Stomach (tissue), 4 donors: Measurements from ENCODE around the gene SULF2.
A peak's percentile ranks its signal among the peaks of the same experiment; 100 is the strongest.

ENCODE experiments used
- EP300 ChIP-seq: sonication (generic); formaldehyde crosslinking; IDR thresholded peaks from one replicate; pipeline ENCODE4 v1.6.1; 2017; ENCODE audit warnings: antibody characterized with exemption
- POLR2A ChIP-seq, 4 donors: fragments of 450-650 bp; IDR thresholded peaks; one replicate each; pipeline ENCODE4 v1.6.1; 2016; ENCODE audit warnings: antibody characterized with exemption in 4 of 4, control low read depth in 2 of 4, mild to moderate bottlenecking in 1 of 4, moderate library complexity in 1 of 4
- POLR2AphosphoS5 ChIP-seq, 3 donors: sonication (generic); formaldehyde crosslinking; IDR thresholded peaks; one replicate each; pipeline ENCODE4 v1.6.1; 2016; ENCODE audit warnings: antibody characterized with exemption in 3 of 3
- TF ChIP-seq, protein P1 (sequence below), 7 experiments: fragments of 450-650 bp in 4 of 7; fragments of 200-600 bp in 3 of 7; sonication (generic) in 3 of 7; IDR thresholded peaks; one replicate each; pipeline ENCODE4 v1.5.1; 2016 to 2019; ENCODE audit warnings: antibody characterized with exemption in 7 of 7, control low read depth in 2 of 7, mild to moderate bottlenecking in 1 of 7

DNA sequence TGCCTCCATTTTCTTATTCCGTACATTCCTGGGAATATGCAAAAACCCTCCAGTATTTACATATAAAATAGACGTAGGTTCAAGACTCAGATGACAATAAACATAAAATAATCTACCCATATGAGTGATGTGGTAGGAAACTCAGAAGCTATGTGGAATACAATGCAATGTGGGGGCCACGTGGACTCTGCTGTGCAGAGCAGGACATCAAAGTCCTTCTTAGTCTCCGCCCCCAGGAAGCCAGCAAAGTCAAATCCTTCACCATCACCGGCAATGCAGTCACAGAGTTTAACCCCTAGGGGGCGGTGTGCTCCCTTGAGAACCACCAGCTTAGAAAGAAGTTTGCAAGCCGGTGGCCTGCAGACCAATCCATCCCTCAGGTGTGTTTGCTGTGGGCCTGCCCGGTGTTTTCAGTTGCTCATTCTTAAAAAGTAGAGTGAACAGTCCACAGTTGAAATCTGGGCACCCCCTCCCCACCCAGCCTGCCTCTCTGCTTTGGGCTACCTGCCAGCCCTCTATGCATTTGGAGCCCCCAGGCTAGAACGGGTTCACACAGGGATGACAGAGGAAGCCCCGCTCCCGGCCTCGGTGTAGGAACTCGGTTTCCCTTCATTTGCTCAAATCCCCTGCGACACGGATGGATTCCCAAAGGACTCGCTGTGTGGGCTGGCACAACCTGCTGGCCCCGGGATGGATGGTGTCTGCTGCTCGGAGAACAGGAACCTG is 59.9 kb downstream of the SULF2 start:
- no peak for TF ChIP-seq POLR2A (IDR thresholded peaks at IDR 0.05)
- TF ChIP-seq, protein P1, sequence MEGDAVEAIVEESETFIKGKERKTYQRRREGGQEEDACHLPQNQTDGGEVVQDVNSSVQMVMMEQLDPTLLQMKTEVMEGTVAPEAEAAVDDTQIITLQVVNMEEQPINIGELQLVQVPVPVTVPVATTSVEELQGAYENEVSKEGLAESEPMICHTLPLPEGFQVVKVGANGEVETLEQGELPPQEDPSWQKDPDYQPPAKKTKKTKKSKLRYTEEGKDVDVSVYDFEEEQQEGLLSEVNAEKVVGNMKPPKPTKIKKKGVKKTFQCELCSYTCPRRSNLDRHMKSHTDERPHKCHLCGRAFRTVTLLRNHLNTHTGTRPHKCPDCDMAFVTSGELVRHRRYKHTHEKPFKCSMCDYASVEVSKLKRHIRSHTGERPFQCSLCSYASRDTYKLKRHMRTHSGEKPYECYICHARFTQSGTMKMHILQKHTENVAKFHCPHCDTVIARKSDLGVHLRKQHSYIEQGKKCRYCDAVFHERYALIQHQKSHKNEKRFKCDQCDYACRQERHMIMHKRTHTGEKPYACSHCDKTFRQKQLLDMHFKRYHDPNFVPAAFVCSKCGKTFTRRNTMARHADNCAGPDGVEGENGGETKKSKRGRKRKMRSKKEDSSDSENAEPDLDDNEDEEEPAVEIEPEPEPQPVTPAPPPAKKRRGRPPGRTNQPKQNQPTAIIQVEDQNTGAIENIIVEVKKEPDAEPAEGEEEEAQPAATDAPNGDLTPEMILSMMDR (IDR thresholded peaks at IDR 0.05): peak in 5 of 7 experiments; percentile 55 to 88 (median 82)
- peak in 1 of 3 donors; percentile 50 for TF ChIP-seq POLR2AphosphoS5 (IDR thresholded peaks at IDR 0.05)
- TF ChIP-seq EP300: no peak
